Embryonic facial prominence (tissue), 1 donor: ENCODE measurements around the gene TBCD.

Experiments
- DNase-seq: peaks from one replicate; pipeline ENCODE4 v3.0.0-alpha.2; 2016; ENCODE audit errors: extremely low spot score

TBCD gene

GRCh38 chr17:82871776-82872561 is 120.1 kb downstream of the TBCD start:
- DNase-seq, result no peak

- no peak for DNase-seq
Observed at GRCh38 chr17:82872591-82873520, 121.0 kb downstream of the TBCD start.

GRCh38 chr17:82873521-82873920 is 121.7 kb downstream of the TBCD start:
- no peak for DNase-seq

- DNase-seq, result no peak
Observed at GRCh38 chr17:82874011-82874835, 122.4 kb downstream of the TBCD start.

- DNase-seq, result no peak
Observed at GRCh38 chr17:82875407-82875856, 123.6 kb downstream of the TBCD start.

- DNase-seq, result no peak
Observed at GRCh38 chr17:82876149-82876548, 124.3 kb downstream of the TBCD start.

GRCh38 chr17:82876602-82877379 is 124.9 kb downstream of the TBCD start:
- DNase-seq, result no peak

- DNase-seq, result no peak
Observed at GRCh38 chr17:82878527-82878926, 126.7 kb downstream of the TBCD start.

- no peak for DNase-seq
Observed at GRCh38 chr17:82879241-82879640, 127.4 kb downstream of the TBCD start.

- no peak for DNase-seq
Observed at GRCh38 chr17:82880620-82881323, 128.9 kb downstream of the TBCD start.

- DNase-seq, result no peak
Observed at GRCh38 chr17:82881324-82881823, 129.5 kb downstream of the TBCD start.

GRCh38 chr17:82881900-82882714 is 130.2 kb downstream of the TBCD start:
- no peak for DNase-seq

- no peak for DNase-seq
Observed at GRCh38 chr17:82882715-82883418, 131.0 kb downstream of the TBCD start.

- no peak for DNase-seq
Observed at GRCh38 chr17:82883419-82884031, 131.7 kb downstream of the TBCD start.

- DNase-seq, result no peak
Observed at GRCh38 chr17:82884341-82884969, 132.6 kb downstream of the TBCD start.

- DNase-seq, result no peak
Observed at GRCh38 chr17:82884970-82885353, 133.1 kb downstream of the TBCD start.

- no peak for DNase-seq
Observed at GRCh38 chr17:82887255-82888164, 135.6 kb downstream of the TBCD start.
